ENCODE results near the gene DSCAM. TPM values are rescaled to one million over a fixed set of nuclear protein-coding genes. Genes with fewer than 3 reads are reported as not detected.

Gene DSCAM
- total RNA-seq, 2 donors from 2014 or later, result not detected

GRCh38 chr21:40765811-40766210 lies 81.1 kb downstream of the DSCAM start:
- Histone ChIP-seq H3K27ac (no peak overlapping the region), H3K27me3 (no peaks in the 10 kb centered on the region), H3K4me1 (no peaks in the 10 kb centered on the region), H3K36me3 (no peaks in the 10 kb centered on the region), H3K4me3 (no peak overlapping the region), H3K9me3 (no peaks in the 10 kb centered on the region)
- no peak for TF ChIP-seq CTCF (IDR thresholded peaks at IDR 0.05)
- DNase-seq (ENCODE audit: low spot score), result no peak

GRCh38 chr21:40760821-40761220 lies 86.1 kb downstream of the DSCAM start:
- Histone ChIP-seq H3K36me3 (no peaks in the 10 kb centered on the region), H3K4me3 (no peak overlapping the region), H3K9me3 (no peaks in the 10 kb centered on the region), H3K27ac (no peak overlapping the region), H3K4me1 (no peaks in the 10 kb centered on the region), H3K27me3 (no peaks in the 10 kb centered on the region)
- DNase-seq (ENCODE audit: low spot score), result no peak
- TF ChIP-seq CTCF (IDR thresholded peaks at IDR 0.05), result no peak

GRCh38 chr21:40759061-40759460 lies 87.9 kb downstream of the DSCAM start:
- Histone ChIP-seq H3K27ac (no peak overlapping the region), H3K4me1 (no peaks in the 10 kb centered on the region), H3K9me3 (no peaks in the 10 kb centered on the region), H3K4me3 (no peak overlapping the region), H3K27me3 (no peaks in the 10 kb centered on the region), H3K36me3 (no peaks in the 10 kb centered on the region)
- no peak for DNase-seq (ENCODE audit: low spot score)
- no peak for TF ChIP-seq CTCF (IDR thresholded peaks at IDR 0.05)

GRCh38 chr21:40757366-40757765 lies 89.6 kb downstream of the DSCAM start:
- Histone ChIP-seq H3K36me3 (no peaks in the 10 kb centered on the region), H3K27ac (no peak overlapping the region), H3K4me1 (no peaks in the 10 kb centered on the region), H3K4me3 (no peak overlapping the region), H3K9me3 (no peaks in the 10 kb centered on the region), H3K27me3 (no peaks in the 10 kb centered on the region)
- no peak for DNase-seq (ENCODE audit: low spot score)
- no peak for TF ChIP-seq CTCF (IDR thresholded peaks at IDR 0.05)

- DNase-seq (ENCODE audit: low spot score), result no peak
These were observed 92.5 kb downstream of the DSCAM start for GRCh38 chr21:40754466-40754865.

More at GRCh38 chr21:40754466-40754865, 92.5 kb downstream of the DSCAM start:
- Histone ChIP-seq H3K4me1 (no peaks in the 10 kb centered on the region), H3K9me3 (no peaks in the 10 kb centered on the region), H3K36me3 (no peaks in the 10 kb centered on the region), H3K4me3 (no peak overlapping the region), H3K27ac (no peak overlapping the region), H3K27me3 (no peaks in the 10 kb centered on the region)
- no peak for TF ChIP-seq CTCF (IDR thresholded peaks at IDR 0.05)

Measured in right atrium auricular region (tissue), 2 donors.